ENCODE data around the gene ARF4.

ARF4 gene

DNA sequence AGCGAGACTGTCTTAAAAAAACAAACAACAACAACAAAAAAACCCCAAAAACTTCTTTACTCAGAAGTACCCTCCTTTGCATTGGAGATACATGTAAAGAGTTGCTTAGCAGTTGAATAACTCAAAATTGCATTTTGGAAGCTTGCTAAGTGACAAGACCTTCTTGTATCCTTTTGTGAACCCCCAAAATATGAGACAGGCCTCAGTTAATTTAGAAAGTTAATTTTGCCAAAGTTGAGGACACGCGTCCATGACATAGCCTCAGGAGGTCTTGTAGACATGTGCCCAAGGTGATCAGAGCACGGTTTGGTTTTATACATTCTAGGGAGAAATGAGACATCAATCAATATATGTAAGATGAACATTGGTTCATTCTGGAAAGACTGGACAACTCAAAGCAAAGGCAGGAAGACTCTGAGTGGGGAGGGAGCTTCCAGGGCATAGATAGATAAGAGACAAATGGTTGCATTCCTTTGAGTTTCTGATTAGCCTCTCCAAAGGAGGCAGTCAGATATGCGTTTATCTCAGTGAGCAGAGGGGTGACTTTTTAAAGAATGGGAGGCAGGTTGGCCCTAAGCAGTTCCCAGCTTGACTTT is 1.7 kb upstream of the ARF4 start:
- TF ChIP-seq EZH2phosphoT487 (IDR thresholded peaks at IDR 0.05; ENCODE audit: low read length) (no peak), EZH2 (optimal IDR thresholded peaks at IDR 0.05; ENCODE audit: low read depth, low read length) (no peak)
- Histone ChIP-seq H3K27ac (ENCODE audit: low read length) (peak overlapping the region; percentile 87; the same call in 1 of the 2 replicates), H3K9me3 (replicated peaks; ENCODE audit: insufficient read depth, low read length) (no peaks in the 10 kb centered on the region), H4K20me1 (ENCODE audit: insufficient read depth, low read length) (peaks cover 13% of the 10 kb centered on the region), H3F3A (ENCODE audit: insufficient read depth, low read length) (peaks cover 21% of the 10 kb centered on the region), H3K36me3 (replicated peaks; ENCODE audit: insufficient read depth, low read length) (no peaks in the 10 kb centered on the region; the same call in 1 of the 2 replicates), H3K79me2 (ENCODE audit: low read length) (peaks cover 43% of the 10 kb centered on the region), H3K27me3 (replicated peaks; ENCODE audit: insufficient read depth, low read length) (no peaks in the 10 kb centered on the region), H3K9me2 (replicated peaks; ENCODE audit: insufficient read depth, low read length) (no peaks in the 10 kb centered on the region), H3K4me2 (ENCODE audit: low read depth, low read length) (peak overlapping the region; percentile 83), H3K4me3 (ENCODE audit: low read length) (peak overlapping the region; percentile 69), H3K4me1 (ENCODE audit: low read length) (peaks cover 14% of the 10 kb centered on the region; the same call in 1 of the 2 replicates), H3K9ac (ENCODE audit: low read length) (peak overlapping the region; percentile 76; the same call in 1 of the 2 replicates), H2AFZ (ENCODE audit: low read length) (peak overlapping the region; percentile 22; the same call in 1 of the 2 replicates)
- DNase-seq: no peak

DNA sequence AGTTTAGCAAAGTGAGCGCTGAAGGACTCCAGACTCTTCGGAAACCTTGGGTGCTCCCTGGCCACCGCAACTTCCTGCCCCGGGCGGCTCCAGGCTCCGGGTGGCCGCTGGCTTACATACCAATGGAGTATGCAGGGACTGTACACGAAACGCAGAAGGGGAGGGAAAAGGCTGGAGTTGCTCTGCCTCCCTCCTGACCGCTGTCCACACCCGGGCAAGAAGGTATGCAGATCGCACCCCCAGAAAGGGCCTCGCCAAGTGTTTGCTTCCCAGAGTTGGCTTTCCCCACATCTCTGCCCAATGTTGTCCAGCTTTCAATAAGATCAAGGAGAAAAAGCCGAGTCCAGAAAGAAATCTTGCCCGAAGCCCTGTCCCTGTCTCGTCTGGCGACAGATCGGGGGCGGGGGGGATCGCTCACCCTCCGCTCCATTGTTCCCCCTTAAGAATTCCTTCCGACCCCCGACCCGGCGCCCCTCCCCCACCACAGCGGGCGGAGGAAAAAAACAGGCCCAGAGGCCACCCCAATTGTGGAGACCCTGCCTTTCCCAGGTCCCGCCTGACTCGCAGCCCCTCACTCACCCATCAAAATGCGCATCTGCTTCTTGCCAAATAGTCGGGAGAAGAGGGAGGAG is 533 bp downstream of the ARF4 start:
- Histone ChIP-seq H4K20me1 (ENCODE audit: insufficient read depth, low read length) (peaks cover 18% of the 10 kb centered on the region), H3K27me3 (replicated peaks; ENCODE audit: insufficient read depth, low read length) (no peaks in the 10 kb centered on the region), H3K9me2 (replicated peaks; ENCODE audit: insufficient read depth, low read length) (no peaks in the 10 kb centered on the region), H3K36me3 (replicated peaks; ENCODE audit: insufficient read depth, low read length) (no peaks in the 10 kb centered on the region; the same call in 1 of the 2 replicates), H3F3A (ENCODE audit: insufficient read depth, low read length) (peaks cover 21% of the 10 kb centered on the region), H3K4me2 (ENCODE audit: low read depth, low read length) (peak overlapping the region; percentile 97), H3K4me1 (ENCODE audit: low read length) (peaks cover 14% of the 10 kb centered on the region; the same call in 1 of the 2 replicates), H3K9me3 (replicated peaks; ENCODE audit: insufficient read depth, low read length) (no peaks in the 10 kb centered on the region), H3K27ac (ENCODE audit: low read length) (peak overlapping the region; percentile 99), H3K4me3 (ENCODE audit: low read length) (peak overlapping the region; percentile 100), H2AFZ (ENCODE audit: low read length) (peak overlapping the region; percentile 63), H3K9ac (ENCODE audit: low read length) (peak overlapping the region; percentile 99), H3K79me2 (ENCODE audit: low read length) (peaks cover 66% of the 10 kb centered on the region)
- TF ChIP-seq, protein P1, sequence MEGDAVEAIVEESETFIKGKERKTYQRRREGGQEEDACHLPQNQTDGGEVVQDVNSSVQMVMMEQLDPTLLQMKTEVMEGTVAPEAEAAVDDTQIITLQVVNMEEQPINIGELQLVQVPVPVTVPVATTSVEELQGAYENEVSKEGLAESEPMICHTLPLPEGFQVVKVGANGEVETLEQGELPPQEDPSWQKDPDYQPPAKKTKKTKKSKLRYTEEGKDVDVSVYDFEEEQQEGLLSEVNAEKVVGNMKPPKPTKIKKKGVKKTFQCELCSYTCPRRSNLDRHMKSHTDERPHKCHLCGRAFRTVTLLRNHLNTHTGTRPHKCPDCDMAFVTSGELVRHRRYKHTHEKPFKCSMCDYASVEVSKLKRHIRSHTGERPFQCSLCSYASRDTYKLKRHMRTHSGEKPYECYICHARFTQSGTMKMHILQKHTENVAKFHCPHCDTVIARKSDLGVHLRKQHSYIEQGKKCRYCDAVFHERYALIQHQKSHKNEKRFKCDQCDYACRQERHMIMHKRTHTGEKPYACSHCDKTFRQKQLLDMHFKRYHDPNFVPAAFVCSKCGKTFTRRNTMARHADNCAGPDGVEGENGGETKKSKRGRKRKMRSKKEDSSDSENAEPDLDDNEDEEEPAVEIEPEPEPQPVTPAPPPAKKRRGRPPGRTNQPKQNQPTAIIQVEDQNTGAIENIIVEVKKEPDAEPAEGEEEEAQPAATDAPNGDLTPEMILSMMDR (IDR thresholded peaks at IDR 0.05; ENCODE audit: low read length): no peak
- TF ChIP-seq EZH2 (optimal IDR thresholded peaks at IDR 0.05; ENCODE audit: low read depth, low read length) (no peak), EZH2phosphoT487 (IDR thresholded peaks at IDR 0.05; ENCODE audit: low read length) (no peak)
- DNase-seq: peak; percentile 55

DNA sequence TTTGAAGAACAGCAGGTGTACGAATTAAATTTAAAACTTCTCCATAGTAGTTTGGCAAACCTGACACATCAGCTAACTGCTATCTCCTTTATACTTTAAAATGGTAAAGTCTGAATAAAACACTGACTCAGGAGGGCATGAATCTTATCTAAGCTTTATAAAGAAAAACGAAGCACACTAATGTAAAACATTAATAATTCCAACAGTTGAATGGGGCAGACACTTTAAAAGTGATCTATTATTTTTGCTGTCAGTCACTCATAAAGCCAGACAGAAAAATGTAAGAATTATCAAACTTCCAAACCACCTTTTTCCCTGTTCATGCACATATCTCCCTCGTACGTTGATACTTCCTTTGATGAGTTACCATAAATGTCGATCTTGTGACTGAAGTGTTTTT is 2.6 kb downstream of the ARF4 start:
- H3K27ac ChIP-seq (ENCODE audit: low read length): no peak overlapping the region
- peaks cover 21% of the 10 kb centered on the region for H3F3A ChIP-seq (ENCODE audit: insufficient read depth, low read length)
- H2AFZ ChIP-seq (ENCODE audit: low read length): no peak overlapping the region
- H3K79me2 ChIP-seq (ENCODE audit: low read length): peaks cover 84% of the 10 kb centered on the region
- peak overlapping the region; percentile 100 for H3K4me3 ChIP-seq (ENCODE audit: low read length)
- peak overlapping the region; percentile 97 for H3K4me2 ChIP-seq (ENCODE audit: low read depth, low read length)
- peak overlapping the region; percentile 99; the same call in 1 of the 2 replicates for H3K9ac ChIP-seq (ENCODE audit: low read length)
- H4K20me1 ChIP-seq (ENCODE audit: insufficient read depth, low read length): peaks cover 18% of the 10 kb centered on the region
- no peaks in the 10 kb centered on the region for H3K9me2 ChIP-seq (replicated peaks; ENCODE audit: insufficient read depth, low read length)
- TF ChIP-seq, protein P1 (IDR thresholded peaks at IDR 0.05; ENCODE audit: low read length): no peak
- no peak for TF ChIP-seq EZH2phosphoT487 (IDR thresholded peaks at IDR 0.05; ENCODE audit: low read length)
- TF ChIP-seq EZH2 (optimal IDR thresholded peaks at IDR 0.05; ENCODE audit: low read depth, low read length): no peak
- no peaks in the 10 kb centered on the region; the same call in 1 of the 2 replicates for H3K36me3 ChIP-seq (replicated peaks; ENCODE audit: insufficient read depth, low read length)
- no peaks in the 10 kb centered on the region for H3K9me3 ChIP-seq (replicated peaks; ENCODE audit: insufficient read depth, low read length)
- H3K27me3 ChIP-seq (replicated peaks; ENCODE audit: insufficient read depth, low read length): no peaks in the 10 kb centered on the region
- no peak for DNase-seq
- H3K4me1 ChIP-seq (ENCODE audit: low read length): peaks cover 14% of the 10 kb centered on the region; the same call in 1 of the 2 replicates
